Caco-2 (cell line): ENCODE results near the gene GRK1. TPM values are rescaled to one million over a fixed set of nuclear protein-coding genes. Genes with fewer than 3 reads are reported as not detected.
"Not testable (repeated sequence)": the region's sequence is repeated elsewhere in the genome, so short reads cannot be mapped to it uniquely, and the experiment has no call there.

Experiments used
- BruUV-seq: library from RNA; stranded (reverse); fragments of 400-500 nt; replicated peaks from 2 replicates; lab custom pipeline; 2021; lab: Mats Ljungman, UMichigan
- CTCF ChIA-PET: fragments of 300-600 bp; sonication (Branson Sonifier 250); formaldehyde crosslinking; loops from one replicate; lab custom pipeline; 2022; ENCODE audit warnings: antibody characterized with exemption; lab: Charles Lee
- POLR2A ChIA-PET: fragments of 300-600 bp; sonication (Branson Sonifier 250); formaldehyde crosslinking; loops from one replicate; lab custom pipeline; 2022; ENCODE audit warnings: antibody characterized with exemption; lab: Charles Lee
- DNase-seq, 2 experiments: peaks; one replicate each; pipeline versions ENCODE4 v3.0.0 to v3.0.0-alpha.2; 2020 to 2022
- H3K27me3 ChIP-seq: replicated peaks from 2 replicates; pipeline ENCODE4 v1.6.0; 2011; ENCODE audit warnings: low read length; ENCODE audit not compliant: control insufficient read depth, insufficient read depth
- H3K36me3 ChIP-seq: 2 replicates; pipeline ENCODE4 v1.5.1; 2011; ENCODE audit warnings: low read length; ENCODE audit not compliant: control insufficient read depth, insufficient read depth
- H3K4me1 ChIP-seq: fragments of 250-450 bp; sonication (Bioruptor Pico); 2 replicates; pipeline ENCODE4 v1.5.1; 2020; ENCODE audit warnings: mild to moderate bottlenecking
- H3K4me3 ChIP-seq: 2 replicates; pipeline ENCODE4 v1.5.1; 2011; ENCODE audit warnings: low read depth, mild to moderate bottlenecking, control low read depth, low read length
- H3K9me3 ChIP-seq: fragments of 250-450 bp; sonication (Bioruptor Pico); 2 replicates; pipeline ENCODE4 v1.5.1; 2020; ENCODE audit warnings: mild to moderate bottlenecking, moderate library complexity
- H3K27ac Mint-ChIP-seq: one replicate; pipeline ENCODE4 v1.8.0; 2022; ENCODE audit warnings: mixed read lengths; ENCODE audit not compliant: unreplicated experiment
- H3K27me3 Mint-ChIP-seq: one replicate; pipeline ENCODE4 v1.8.0; 2022; ENCODE audit warnings: mixed read lengths; ENCODE audit not compliant: insufficient read depth, unreplicated experiment
- H3K36me3 Mint-ChIP-seq: one replicate; pipeline ENCODE4 v1.8.0; 2022; ENCODE audit warnings: mild to moderate bottlenecking, mixed read lengths; ENCODE audit not compliant: insufficient read depth, unreplicated experiment
- H3K4me1 Mint-ChIP-seq: one replicate; pipeline ENCODE4 v1.8.0; 2022; ENCODE audit warnings: low read depth, mixed read lengths; ENCODE audit not compliant: unreplicated experiment
- H3K4me3 Mint-ChIP-seq: one replicate; pipeline ENCODE4 v1.8.0; 2022; ENCODE audit warnings: mild to moderate bottlenecking, moderate library complexity, mixed read lengths; ENCODE audit not compliant: unreplicated experiment
- H3K9me3 Mint-ChIP-seq: one replicate; pipeline ENCODE4 v1.8.0; 2022; ENCODE audit warnings: mixed read lengths; ENCODE audit not compliant: unreplicated experiment
- CTCF ChIP-seq, 2 experiments: fragments of 200-600 bp in 1 of 2; IDR thresholded peaks; 1 replicate in 1 of 2; 2 replicates in 1 of 2; pipeline versions ENCODE4 v1.5.1 to v1.8.0; 2011 to 2022; ENCODE audit warnings: antibody characterized with exemption in 1 of 2, control low read depth in 1 of 2, inconsistent platforms in 1 of 2, low read depth in 1 of 2, low read length in 1 of 2, mild to moderate bottlenecking in 1 of 2, moderate library complexity in 1 of 2; ENCODE audit not compliant: insufficient read depth in 1 of 2, severe bottlenecking in 1 of 2, unreplicated experiment in 1 of 2
- intact Hi-C: fragments of 100-400 bp; cut with micrococcal nuclease; formaldehyde crosslinking; loops from one replicate; pipeline ENCODE4 v1.10.0; 2022; ENCODE audit not compliant: unreplicated experiment
- total RNA-seq: library from RNA; stranded (reverse); gene quantifications from 2 replicates; pipeline ENCODE4 v1.2.3, GENCODE V29; 2022

GRK1 gene
- total RNA-seq, 1 experiment from 2014 or later: not detected

GRCh38 chr13:113620036-113620796 lies 46.8 kb upstream of the GRK1 start:
- intact Hi-C loops: no loop called here
- DNase-seq: no peak
- H3K27ac Mint-ChIP-seq: no peak overlapping the region
- ChIA-PET CTCF (no interaction called here), POLR2A (no interaction called here)
- no peaks in the 10 kb centered on the region for H3K9me3 Mint-ChIP-seq
- Histone ChIP-seq H3K36me3 (peaks cover 2% of the 10 kb centered on the region), H3K9me3 (no peaks in the 10 kb centered on the region), H3K27me3 (no peaks in the 10 kb centered on the region), H3K4me3 (no peak overlapping the region), H3K4me1 (no peaks in the 10 kb centered on the region)
- H3K36me3 Mint-ChIP-seq: peaks cover 69% of the 10 kb centered on the region
- no peaks in the 10 kb centered on the region for H3K27me3 Mint-ChIP-seq
- H3K4me1 Mint-ChIP-seq: no peaks in the 10 kb centered on the region
- TF ChIP-seq CTCF (IDR thresholded peaks at IDR 0.05; ENCODE audit: insufficient read depth in 1 of 2, low read depth in 1 of 2, low read length in 1 of 2, severe bottlenecking in 1 of 2, unreplicated experiment in 1 of 2): no peak
- no TSS peak for BruUV-seq
- no peak overlapping the region for H3K4me3 Mint-ChIP-seq

GRCh38 chr13:113621046-113621445 lies 46.0 kb upstream of the GRK1 start:
- Mint-ChIP-seq H3K27ac (no peak overlapping the region), H3K9me3 (no peaks in the 10 kb centered on the region), H3K27me3 (no peaks in the 10 kb centered on the region), H3K36me3 (peaks cover 77% of the 10 kb centered on the region), H3K4me3 (no peak overlapping the region), H3K4me1 (no peaks in the 10 kb centered on the region)
- TF ChIP-seq CTCF (IDR thresholded peaks at IDR 0.05; ENCODE audit: insufficient read depth in 1 of 2, low read depth in 1 of 2, low read length in 1 of 2, severe bottlenecking in 1 of 2, unreplicated experiment in 1 of 2): no peak
- Histone ChIP-seq H3K27me3 (no peaks in the 10 kb centered on the region), H3K36me3 (peaks cover 2% of the 10 kb centered on the region), H3K4me1 (no peaks in the 10 kb centered on the region), H3K9me3 (no peaks in the 10 kb centered on the region), H3K4me3 (no peak overlapping the region)
- ChIA-PET POLR2A (no interaction called here), CTCF (no interaction called here)
- intact Hi-C loops: no loop called here
- no peak for DNase-seq
- no TSS peak for BruUV-seq

- BruUV-seq, POLR2A ChIA-PET, H3K4me3 Mint-ChIP-seq, H3K36me3 ChIP-seq, H3K4me1 ChIP-seq, H3K27ac Mint-ChIP-seq, H3K4me1 Mint-ChIP-seq, H3K9me3 Mint-ChIP-seq, H3K27me3 ChIP-seq, H3K4me3 ChIP-seq, H3K9me3 ChIP-seq, H3K27me3 Mint-ChIP-seq, intact Hi-C loops, CTCF ChIA-PET: not testable (repeated sequence)
- DNase-seq: peak in 1 of 2 experiments; percentile 47
- TF ChIP-seq CTCF (IDR thresholded peaks at IDR 0.05; ENCODE audit: insufficient read depth in 1 of 2, low read depth in 1 of 2, low read length in 1 of 2, severe bottlenecking in 1 of 2, unreplicated experiment in 1 of 2): peak; percentile 15 to 48
- H3K36me3 Mint-ChIP-seq: peaks cover 80% of the 10 kb centered on the region
Measured at GRCh38 chr13:113621498-113621897, 45.5 kb upstream of the GRK1 start.

- H3K4me3 ChIP-seq, H3K9me3 ChIP-seq, H3K4me1 Mint-ChIP-seq, H3K27me3 ChIP-seq, BruUV-seq, H3K4me1 ChIP-seq, CTCF ChIA-PET, H3K4me3 Mint-ChIP-seq, H3K36me3 ChIP-seq, H3K27me3 Mint-ChIP-seq, DNase-seq, H3K9me3 Mint-ChIP-seq, intact Hi-C loops, POLR2A ChIA-PET, H3K27ac Mint-ChIP-seq: not testable (repeated sequence)
- peaks cover 80% of the 10 kb centered on the region for H3K36me3 Mint-ChIP-seq
Measured at GRCh38 chr13:113621986-113622550, 45.0 kb upstream of the GRK1 start.
